Glomerular visceral epithelial cell (primary cell): ENCODE data around the gene AUTS2.

Experiments
- DNase-seq: peaks from one replicate; pipeline ENCODE4 v3.0.0-alpha.2; 2016; ENCODE audit errors: extremely low spot score

AUTS2 gene

GRCh38 chr7:69656890-69657289 is 58.6 kb downstream of the AUTS2 start:
- DNase-seq: no peak

DNA sequence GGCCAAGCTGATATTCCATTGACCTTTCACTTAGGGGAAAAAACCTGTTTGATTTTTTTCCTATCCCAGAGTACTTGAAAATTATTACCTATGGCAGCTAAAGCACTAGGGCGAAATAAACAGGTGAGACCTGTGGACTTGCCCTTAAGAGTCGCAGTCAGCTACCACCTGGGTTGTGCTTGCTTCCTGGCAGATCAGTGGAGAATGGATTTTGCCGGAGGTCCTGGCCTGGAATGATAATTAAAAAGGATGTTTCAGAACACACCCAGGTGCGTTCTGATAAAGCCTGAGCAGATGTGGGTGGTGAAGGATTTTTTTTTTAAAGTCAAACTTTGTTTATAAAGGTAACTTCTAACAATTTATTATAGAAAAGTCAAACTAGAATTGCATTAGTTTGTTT is 59.1 kb downstream of the AUTS2 start:
- DNase-seq: no peak

GRCh38 chr7:69657985-69658384 is 59.7 kb downstream of the AUTS2 start:
- DNase-seq: no peak

DNA sequence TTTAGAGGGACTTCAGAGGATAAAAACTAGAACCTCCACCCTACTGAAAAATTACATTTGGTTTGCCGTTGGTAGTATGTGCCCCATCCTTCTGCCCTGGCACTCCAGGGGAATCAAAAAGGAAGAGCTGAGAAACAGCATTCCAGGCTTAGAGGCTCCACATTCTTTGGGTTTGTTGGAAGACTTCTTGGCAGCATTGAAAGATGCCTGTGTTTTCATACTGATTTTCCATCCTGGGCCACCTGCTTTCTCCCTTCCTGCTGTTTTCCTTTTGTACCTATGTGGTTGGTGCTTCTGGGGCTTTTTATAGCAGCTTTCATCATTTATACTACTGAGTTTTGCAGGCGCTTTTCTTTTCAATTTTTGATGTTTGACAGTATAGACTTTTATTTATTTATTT is 61.7 kb downstream of the AUTS2 start:
- DNase-seq: no peak

DNA sequence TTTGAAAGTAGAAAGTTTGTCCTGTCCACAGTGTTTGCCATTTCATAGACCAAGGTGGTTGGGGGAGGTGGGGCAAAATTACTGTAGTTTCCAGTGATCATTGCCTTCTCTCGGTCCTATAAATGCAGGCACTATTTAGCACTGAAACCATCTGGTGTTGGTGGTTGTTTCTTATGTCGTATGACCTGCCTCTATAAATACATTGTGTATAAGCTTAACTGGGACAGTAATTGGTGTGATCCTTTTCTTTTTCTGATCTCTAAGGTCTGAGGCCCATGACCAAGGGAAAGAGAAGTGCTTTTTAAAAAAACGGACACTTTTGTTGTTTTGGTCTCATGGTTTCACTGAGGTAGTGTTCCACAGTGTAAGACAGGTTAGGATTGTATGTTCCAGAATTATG is 63.1 kb downstream of the AUTS2 start:
- no peak for DNase-seq

- DNase-seq: no peak
Observed at GRCh38 chr7:69663911-69664832, 65.9 kb downstream of the AUTS2 start.

DNA sequence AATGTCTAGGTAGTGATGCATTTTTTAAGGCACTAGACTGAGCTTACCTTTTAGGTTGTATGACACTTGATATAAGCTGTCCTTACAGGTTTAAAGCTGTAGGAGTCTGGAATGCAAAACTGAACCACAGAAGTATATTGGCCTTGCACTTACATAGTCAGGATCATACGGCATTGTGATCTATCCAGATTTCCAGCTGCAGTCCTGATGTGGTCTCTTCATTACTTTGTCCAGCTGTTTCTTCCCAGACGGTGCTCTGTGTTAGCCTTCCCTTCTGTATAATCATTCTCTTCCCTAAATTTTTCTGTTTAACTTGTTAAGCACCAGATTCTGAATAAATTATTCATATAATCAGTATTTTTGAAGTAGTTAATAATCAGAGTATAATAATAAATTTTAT is 67.1 kb downstream of the AUTS2 start:
- no peak for DNase-seq

DNA sequence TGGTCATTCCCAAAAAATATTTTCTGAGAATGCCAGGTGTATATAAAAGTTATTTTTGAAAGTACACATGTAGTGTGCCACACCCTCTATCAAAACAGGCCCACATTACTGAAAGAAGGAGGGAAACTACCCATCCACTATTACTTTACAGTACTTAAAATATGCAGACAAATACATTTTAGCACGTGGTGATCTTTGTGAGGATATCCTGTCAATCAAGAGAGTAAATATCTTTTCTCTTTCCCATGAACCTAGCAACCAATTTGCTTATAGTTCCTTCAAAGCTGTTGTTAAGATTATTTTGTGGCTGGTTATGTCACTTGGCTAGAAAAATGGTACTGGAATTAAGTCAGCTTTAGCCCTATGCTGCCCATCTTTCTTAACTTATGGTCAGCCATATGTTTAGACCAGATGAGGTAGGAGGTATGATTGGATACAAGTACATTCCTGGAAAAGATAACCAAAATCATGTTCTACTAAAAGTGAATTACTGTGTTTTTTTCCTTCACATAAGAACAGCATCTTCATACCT is 70.1 kb downstream of the AUTS2 start:
- no peak for DNase-seq

DNA sequence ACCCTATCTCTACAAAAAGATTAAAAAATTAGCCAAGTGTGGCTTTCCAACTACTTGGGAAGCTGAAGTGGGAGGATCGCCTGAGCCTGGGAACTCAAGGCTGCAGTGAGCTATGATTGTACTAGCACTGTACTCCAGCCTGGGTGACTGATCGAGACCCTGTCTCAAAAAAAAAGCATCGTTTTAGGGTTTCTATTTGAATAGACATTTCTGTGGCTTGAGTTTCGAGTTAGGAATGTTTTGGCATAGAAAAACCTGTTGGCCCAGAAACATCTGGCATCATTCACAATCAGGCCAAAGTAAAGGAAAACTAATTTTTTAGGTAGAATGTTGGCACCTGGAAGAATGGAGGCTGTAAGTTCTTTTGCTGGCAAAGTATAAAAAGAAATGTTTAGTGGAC is 72.4 kb downstream of the AUTS2 start:
- DNase-seq: no peak

DNA sequence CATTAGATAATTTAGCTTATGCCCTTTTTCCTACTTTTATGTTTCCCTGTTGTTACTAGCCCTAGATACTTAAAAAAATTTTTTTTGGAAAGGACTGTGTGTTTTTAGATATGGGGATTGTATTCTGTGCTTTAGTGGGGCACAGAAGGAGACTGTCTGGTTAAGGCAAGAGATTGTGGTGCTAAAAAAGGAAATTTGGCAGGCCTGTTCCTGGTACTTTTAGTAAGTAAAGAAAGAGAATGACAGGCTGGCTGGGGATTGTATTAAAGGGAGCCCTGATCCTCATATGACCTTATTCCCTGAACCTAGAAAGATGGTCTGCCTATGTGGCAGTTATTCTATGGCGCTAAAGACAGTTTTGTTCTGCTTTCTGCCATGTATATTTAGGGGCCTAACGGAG is 74.8 kb downstream of the AUTS2 start:
- no peak for DNase-seq

DNA sequence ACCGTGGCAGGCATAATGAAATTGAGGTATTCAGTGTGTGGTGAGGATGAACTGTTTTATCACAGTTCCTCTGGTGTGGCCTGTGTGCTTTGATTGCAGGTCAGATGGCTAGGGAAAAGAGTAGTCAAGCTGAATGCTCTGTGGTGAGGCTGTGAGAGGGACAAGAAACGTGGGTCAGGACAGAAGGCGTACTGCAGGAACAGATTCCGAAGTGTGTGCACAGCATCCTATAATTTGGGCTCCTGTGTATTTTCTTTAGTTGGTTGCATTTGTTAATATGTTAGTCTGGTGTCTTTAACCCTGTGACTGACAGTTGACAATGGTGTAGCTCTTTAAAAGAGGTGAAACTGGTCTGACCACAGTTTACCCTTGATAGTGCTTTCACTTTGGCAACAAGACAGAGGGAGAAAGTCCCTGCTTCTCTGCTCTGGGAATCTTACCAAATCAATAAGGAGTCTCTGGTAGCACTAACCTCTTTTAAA is 76.5 kb downstream of the AUTS2 start:
- no peak for DNase-seq

DNA sequence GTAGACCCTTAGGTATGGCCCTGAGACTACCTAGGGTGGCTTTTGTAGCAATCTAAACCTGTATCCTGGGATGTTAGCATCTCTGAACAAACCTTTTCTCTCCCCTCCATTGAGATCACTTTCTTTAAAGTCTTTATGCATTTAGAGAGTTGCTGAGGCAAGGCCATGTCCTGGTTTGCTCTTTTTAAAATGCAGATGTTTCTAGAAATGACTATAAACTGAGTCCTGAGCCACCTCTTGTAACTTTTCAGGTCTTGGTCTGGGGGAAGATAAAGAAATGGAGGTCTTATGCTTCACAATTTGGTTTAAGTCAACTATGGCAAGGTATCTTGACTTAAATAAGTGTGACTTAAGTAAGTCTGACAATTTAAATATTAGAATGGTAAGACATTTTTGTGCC is 78.0 kb downstream of the AUTS2 start:
- no peak for DNase-seq

GRCh38 chr7:69677054-69677852 is 79.0 kb downstream of the AUTS2 start:
- no peak for DNase-seq

DNA sequence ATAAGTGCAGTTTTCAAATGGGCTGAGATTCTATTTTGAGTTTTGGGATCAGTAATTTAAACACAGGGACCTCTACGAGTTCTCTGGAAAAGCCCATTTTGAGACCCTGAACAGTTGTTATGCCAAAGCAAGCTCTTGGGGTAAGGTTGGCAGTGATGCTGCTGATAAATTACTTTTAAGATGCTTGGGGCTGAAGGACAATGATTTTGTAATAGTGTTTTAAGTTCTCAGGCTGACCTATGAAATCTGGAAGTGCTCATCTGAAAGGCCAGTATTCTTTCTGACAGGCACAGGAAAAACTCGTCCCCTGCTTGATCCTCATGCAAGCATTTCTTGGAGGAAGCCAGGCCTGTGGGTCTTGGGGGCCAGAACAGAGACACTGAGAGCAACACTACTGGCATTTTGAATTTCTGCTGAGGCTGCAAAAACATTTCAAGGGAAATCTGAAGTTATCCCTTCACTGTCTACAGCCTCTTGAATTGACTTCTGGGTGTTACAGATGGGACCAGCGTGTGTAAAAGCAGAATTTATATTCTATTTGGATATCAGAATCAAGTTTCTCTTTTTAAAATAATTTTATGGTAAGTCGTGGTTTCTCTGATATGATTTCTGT is 79.7 kb downstream of the AUTS2 start:
- no peak for DNase-seq

GRCh38 chr7:69678494-69679187 is 80.4 kb downstream of the AUTS2 start:
- DNase-seq: no peak

DNA sequence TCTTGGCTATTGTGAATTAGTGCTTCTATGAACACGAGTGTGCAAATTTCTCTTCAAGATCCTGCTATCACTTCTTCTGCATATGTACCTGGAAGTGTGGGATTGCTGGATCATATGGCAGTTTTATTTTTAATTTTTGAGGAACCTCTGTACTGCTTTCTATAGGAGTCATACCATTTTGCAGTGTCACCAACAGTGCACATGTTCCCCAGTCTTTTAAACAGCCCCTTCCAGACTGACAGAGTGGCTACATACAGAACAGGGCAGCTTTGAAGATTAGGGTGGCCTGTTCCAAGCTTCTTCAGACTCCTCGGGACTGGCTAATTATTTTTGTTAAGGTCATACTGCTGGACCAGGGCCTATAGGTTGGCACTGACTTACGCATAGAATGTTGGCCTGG is 82.9 kb downstream of the AUTS2 start:
- no peak for DNase-seq

DNA sequence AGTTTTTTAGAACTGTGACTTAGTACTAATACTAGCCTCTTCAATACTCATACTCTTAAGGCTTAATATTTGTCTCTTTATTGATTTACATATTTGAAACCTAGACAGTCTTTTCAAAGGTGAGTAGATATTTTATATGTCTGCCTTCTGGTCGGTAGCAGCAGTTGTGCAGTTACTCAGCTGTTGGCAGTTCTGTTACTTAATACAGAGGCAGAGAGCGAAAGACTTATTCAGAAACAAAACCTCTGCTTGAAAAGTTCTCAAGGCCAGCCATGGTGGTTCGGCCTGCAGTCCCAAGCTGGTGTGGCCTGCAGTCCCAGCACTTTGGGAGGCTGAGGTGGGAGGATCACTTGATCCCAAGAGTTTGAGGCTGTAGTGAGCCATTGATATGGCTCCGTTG is 84.2 kb downstream of the AUTS2 start:
- DNase-seq: no peak

- no peak for DNase-seq
Observed at GRCh38 chr7:69683002-69683401, 84.7 kb downstream of the AUTS2 start.

DNA sequence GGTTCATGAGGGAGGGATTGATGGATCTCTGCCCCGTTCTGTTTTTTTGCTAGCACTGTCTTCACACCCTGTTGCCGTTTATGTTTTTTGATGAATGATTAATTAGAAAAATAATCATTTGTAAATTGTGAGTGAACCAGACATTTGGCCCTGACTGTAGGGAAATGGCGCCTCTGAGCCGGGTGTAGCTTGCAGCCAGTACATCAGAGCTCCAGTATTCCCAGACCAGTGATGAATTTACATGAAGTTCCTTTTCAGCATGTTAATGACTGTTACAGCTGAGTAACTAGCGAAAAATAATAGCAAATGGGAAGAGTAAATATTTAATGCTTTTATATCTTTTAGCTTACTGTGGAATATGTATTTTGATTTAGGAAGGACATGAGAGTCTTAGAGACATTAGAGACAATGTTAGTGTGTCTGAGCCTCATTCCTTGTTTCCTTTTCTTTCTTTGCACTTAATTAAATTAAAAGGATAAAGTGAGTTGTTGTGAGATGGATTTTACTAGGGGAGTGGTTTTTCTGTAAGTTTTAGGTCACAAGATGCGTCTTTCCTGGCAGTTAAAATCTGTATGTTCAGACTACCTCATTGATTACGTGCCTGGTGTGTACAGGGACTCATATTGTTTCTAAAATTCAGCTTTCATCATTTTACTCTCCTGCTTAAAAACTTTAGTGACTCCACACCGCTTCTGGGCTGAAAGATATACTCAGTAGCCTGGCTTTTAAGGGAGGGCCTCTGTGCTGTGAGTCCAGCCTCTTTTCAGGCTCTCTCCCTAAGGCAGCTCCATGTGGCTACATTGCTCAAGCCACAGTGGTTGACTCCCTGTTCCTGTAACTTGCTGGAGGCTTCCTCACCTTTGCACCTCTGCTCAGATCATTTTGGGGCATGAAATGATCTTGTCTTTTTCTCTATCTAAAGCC is 86.4 kb downstream of the AUTS2 start:
- no peak for DNase-seq

DNA sequence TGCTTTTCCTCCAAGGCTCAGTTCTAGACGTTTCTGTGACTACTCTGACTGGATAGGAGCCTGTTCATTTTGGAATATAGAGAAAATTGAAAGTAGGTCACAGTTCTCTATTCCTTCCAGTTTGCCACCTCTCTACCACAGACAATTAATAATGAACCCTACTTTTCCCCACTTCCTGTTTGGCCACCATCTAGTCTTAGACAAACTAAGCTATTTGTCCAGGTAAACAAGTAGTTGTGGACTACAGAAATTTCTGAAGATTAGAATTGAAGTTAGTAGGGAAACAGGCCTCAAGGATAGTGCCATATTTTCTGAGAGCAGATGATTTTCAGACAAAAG is 87.0 kb downstream of the AUTS2 start:
- DNase-seq: no peak

DNA sequence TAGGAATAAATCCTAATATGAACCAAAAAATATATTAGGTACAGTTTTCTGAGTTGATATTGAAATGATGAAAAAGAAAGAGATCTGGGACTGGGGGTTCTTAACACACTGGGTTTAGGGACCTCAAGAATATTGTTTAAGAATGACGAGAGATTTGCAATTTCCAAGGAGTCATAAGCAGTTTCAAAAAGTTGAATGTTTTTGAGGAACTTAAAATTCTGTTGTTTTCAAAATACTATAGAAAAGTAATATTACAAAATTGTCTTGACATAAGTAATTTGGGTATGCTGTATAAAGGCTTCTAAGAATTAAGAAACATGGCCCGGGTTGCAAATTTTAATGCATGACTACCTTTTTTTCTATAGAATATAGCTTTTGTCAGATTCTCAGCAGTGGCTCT is 88.1 kb downstream of the AUTS2 start:
- no peak for DNase-seq
